Activated gamma-delta T cell treated with Interleukin-2 at 50 U/mL for 16 hours (primary cell): ENCODE results near the gene NUTM2B.
"Not testable (repeated sequence)": the region's sequence is repeated elsewhere in the genome, so short reads cannot be mapped to it uniquely, and the experiment has no call there.

Source experiments
- DNase-seq: peaks from one replicate; pipeline ENCODE4 v3.0.0-alpha.2; 2020

NUTM2B gene, protein sequence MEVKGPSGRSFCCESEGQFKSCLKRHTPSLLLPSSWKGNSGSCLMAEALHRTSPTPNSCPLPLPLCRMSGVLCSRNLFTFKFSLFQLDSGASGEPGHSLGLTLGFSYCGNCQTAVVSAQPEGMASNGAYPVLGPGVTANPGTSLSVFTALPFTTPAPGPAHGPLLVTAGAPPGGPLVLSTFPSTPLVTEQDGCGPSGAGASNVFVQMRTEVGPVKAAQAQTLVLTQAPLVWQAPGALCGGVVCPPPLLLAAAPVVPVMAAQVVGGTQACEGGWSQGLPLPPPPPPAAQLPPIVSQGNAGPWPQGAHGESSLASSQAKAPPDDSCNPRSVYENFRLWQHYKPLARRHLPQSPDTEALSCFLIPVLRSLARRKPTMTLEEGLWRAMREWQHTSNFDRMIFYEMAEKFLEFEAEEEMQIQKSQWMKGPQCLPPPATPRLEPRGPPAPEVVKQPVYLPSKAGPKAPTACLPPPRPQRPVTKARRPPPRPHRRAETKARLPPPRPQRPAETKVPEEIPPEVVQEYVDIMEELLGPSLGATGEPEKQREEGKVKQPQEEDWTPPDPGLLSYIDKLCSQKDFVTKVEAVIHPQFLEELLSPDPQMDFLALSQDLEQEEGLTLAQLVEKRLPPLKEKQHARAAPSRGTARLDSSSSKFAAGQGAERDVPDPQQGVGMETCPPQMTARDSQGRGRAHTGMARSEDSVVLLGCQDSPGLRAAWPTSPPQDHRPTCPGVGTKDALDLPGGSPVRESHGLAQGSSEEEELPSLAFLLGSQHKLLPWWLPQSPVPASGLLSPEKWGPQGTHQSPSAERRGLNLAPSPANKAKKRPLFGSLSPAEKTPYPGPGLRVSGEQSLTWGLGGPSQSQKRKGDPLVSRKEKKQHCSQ

DNA sequence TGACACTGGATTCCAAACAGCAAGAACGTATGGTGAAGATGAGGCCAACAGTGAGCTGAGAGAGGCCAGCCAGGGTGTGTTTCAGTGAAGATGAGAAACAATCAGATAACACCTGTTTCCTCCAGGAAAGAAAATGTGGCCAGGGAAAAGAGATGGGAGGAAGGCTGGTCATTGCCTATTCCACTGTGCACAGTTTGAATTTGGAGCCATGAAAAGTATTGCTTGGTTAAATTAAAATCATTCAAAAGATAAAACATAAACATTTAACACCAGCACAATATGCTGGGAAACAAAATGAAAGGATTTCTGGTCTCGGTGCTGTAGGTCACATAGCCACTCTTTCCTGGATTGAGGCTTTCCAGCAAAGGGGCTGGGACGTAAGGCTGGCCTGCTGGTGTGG is at the start of gene NUTM2B:
Gene NUTM2B, plus strand, starts transcription at position 301 of the 400 bp plus-strand sequence. CDS start 383 bp downstream, outside the sequence.
- not testable (repeated sequence) for DNase-seq

DNA sequence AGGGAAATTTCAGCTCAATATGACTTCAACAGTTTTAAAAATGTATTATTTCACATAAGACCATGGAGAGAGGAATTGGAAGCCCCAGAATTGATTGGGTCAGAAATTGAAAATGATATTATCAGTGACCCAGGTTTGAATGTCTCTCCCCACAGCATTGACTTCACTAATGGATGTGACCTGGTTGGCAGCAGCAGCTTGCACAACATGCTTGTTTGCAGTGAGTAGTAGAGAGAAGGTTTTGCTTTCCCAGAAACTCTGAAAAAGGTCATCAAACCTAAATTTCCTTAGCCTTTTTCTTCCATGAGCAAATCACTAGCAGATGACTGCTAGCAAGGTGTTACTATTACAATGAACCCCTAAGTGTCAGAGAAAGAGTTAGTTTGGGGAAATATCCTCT is 39.7 kb upstream of the NUTM2B start:
- DNase-seq: not testable (repeated sequence)

DNA sequence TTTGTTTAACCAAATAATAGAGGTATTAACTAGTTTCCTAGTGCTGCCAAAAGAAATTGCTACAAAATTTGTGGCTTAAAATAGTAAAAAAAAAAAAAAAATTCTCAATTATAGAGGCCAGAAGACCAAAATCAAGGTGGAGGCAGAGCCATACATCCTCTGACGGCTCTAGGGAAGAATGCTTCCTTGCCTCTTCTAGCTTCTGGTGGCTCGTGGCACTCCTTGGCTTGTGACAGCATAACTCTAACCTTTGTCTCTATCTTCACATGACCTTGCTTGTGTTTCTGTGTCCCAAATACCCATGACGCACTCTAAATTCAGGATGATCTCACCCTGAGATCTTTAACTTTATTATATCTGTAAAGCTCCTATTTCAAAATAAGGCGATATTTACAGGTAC is 38.3 kb upstream of the NUTM2B start:
- not testable (repeated sequence) for DNase-seq

DNA sequence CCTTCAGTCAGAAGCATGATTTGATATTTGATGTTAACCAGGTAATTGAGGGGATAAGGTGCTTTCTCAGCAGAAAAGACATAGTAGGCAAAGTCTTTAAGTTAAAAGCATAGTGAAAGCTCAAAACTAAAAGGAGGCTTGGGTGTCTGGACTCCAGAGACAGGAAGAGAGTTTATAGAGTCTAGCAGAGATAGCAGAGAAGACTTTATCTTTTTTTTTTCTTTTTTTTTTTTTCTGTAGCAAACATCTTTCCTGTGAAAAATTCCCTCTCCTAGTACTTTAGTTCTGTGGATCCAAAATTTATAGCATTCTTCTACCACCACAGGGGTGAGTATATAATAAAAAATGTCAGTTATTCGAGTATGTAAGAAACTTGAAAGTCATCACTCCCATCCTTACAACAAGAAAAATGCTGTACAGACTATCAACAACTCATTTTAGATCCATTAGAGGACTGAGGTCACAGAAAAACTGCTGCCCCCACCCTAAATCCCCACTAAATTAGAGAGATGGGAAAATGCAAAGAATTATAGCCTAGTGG is 33.7 kb upstream of the NUTM2B start:
- DNase-seq: not testable (repeated sequence)

DNA sequence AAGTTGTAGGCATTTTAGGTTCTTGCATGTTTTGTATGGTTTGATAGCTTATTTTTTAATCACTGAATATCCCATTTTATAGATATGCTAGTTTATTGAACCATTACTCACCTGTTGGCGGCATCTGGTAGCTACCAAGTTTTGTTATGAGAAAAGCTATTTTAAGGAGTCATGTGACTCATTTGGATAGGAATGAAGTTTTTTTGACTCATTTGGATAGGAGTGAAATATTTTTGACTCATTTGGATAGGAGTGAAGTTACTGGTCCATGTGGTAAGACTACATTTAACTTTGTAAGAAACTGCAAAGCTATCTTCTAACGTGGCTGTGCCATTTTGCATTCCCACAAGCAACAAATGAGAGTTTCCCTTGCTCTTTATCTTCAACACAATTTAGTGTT is 28.1 kb upstream of the NUTM2B start:
- DNase-seq: not testable (repeated sequence)

DNA sequence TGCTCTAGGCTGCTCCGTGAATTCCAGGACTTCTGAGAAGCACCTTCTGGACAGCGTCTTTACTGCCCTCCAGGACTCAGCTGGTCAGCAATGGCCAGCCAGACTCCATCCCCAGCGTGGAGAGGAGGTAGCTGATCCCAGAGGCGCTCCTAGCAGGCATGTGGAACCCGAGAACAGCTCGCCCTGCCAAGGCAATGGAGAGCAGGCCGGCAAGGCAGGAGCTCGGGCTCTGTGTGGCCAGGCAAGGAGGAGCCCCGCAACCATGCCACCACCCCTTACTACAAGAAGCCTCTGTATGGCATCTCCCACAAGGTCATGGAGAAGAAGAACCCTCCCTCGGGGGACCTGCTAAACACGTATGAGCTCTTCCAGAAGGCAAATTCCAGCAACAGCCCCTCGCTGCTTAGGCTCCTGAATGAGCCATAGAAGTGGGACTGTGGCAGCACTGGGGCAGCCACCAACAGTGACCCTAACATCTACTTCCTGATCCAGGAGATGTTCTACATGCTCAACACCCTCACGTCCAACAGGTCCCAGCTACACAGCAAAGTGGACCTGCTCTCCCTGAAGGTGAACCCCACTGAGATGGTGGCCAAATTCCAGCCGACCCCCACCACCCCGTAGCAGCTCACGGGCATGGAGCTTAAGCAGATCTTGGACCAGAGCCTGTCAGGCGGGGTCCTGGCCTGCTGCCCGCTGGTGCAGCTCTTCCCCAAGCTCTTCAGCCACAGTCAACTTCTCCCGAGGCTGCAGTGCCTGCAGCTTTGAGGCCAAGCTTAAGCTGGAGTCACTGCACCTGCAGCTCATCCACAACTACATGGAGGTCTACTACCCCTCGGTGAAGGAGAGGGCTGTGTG is 19.8 kb upstream of the NUTM2B start:
- DNase-seq: not testable (repeated sequence)

DNA sequence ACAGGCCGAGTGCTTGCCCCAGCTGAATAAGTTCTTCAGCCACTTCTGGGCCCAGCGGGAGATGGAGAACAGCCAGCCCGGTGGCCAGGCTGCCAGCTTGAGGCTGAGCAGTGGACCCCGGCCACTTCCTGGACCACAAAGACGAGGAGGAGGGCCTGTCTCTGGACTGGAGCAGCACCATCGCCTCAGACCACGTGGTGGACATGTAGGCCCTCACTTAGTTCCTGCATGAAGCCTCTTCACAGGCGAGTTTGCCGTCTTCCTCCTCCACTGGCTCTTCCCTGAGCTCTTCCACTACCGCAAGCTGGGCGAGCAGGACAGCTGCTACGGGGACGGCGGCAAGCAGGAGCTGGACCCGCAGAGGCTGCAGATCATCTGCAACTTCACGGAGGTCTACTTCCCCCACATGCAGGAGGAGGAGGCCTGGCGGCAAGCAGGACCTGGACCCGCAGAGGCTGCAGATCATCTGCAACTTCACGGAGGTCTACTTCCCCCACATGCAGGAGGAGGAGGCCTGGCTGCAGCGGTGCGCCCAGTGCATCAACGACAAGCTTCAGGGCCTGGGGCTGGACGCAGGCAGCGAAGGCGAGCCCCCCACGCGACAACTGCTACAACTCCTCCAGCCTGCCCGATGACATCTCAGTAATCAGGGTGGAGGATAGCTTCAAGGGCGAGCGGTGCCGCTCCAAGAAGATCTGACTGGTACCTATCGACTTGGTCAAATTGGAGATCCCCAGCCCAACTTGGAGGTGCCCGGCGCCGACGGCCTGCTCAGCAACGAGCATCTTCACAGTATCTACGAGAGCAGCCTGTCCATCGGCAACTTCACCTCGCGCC is 18.9 kb upstream of the NUTM2B start:
- not testable (repeated sequence) for DNase-seq

DNA sequence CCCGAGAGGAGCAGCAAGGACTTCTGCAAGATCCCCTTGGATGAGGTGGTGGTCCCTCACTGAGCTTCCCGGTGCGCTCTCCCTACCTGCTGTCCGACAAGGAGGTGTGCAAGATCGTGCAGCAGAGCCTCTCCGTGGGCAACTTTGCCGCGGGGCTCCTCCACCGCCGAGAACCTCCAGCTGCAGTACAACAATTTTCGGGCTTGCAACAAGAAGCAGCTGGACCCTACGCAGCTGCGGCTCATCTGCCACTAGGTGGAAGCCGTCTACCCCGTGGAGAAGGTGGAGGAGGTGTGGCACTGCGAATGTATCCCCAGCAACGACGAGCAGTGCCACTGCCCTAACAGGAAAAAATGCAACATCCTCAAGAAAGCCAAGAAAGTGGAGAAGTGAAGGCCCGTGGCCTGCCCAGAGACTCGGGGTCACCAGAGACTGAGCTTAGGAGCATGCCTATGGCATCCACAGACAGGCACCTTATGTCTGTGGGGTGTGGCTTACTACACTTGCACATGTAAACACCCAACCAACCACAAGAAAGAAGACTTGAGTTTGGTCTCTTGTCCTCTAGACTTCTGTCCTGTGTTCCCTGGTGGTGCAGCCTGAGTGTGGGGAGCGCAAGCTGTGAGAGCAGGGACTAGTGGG is 17.9 kb upstream of the NUTM2B start:
- DNase-seq: peak; percentile 60

DNA sequence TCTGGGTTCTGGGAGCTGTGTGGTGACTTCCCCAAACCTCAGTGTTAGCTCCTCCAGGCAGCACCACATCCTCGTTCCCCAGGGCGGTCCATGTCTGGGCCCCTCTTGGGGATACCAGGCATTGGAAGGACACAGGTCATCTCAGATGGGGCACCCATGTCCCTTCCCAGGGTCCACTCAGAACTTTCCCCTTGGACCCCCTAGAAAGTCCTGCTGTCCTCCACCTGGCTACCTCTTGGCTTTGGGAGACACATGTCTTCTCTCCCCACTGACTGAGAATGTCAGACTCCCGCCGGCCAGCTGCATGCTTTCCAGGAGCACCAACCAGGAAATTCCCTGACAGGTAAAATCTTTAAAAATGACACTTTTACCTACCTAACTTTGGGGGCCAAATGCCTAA is 16.4 kb upstream of the NUTM2B start:
- not testable (repeated sequence) for DNase-seq

DNA sequence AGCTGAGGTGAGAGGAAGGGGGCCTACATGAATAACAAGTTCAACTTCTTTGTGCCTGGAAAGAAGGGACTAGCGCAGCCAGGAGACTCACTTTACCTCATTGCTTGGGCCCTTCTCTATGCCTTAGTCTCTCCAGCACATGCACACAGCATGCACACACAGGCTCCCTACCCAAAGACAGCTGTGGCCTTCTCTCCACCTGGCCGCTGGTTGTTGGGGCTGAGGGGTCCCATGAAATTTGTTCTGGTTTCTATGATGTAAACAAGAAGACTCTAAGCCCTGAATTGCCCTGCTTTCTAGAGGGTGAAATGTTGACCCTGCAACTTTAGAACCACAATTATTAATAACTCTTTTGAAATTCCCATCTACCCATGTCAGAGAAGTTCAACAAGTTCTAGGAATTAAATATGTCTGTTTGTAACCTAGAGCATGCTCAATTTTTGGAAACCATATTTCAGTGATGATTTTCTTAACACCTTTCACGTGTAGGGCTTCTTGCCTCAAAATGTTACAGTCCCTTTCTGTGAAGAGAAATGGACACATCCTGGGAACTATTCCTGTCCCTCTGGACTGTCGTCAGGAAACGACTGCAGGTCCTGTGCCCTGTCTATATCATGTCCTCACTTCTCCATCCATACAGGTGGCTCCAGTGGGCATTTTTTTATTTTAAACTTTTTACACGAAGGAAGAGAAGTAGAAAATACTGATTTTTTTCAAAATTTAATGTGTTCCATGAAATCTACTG is 15.4 kb upstream of the NUTM2B start:
- not testable (repeated sequence) for DNase-seq

DNA sequence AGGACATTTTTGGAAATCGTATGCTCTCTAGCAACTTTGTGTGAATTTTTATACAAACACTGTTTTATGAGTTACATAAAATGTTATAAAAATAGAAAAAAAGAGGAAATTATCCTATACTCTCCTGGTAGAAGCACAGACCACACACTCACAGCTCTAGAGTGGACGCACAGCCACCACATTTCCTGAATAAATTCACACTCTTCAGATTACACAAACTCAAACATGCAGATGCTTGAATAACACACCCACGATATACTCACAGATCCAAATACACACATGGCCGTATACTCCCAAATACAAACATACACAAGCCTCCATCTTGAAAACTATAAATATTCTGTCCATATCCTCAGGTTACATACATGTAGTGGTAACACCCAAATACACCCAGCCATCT is 14.2 kb upstream of the NUTM2B start:
- DNase-seq: not testable (repeated sequence)

DNA sequence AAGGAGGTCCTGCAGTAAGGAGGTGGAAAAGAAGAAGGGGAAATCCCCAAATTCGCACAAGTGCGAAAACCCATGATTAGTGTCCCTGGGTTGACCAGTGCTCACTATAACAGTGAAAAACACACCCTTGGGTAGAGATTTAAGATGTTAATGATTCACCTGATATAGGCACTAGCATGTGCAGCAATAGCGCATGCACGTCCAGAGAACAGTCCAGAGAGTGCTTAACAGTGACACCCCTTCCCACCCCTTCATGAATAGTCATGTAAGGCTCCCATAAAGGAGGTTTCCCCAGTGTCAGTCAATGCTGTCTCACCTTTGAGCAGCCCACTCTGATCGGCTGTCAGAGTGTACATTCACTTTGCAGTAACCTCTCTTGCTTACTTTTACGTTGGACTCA is 6.4 kb upstream of the NUTM2B start:
- not testable (repeated sequence) for DNase-seq

DNA sequence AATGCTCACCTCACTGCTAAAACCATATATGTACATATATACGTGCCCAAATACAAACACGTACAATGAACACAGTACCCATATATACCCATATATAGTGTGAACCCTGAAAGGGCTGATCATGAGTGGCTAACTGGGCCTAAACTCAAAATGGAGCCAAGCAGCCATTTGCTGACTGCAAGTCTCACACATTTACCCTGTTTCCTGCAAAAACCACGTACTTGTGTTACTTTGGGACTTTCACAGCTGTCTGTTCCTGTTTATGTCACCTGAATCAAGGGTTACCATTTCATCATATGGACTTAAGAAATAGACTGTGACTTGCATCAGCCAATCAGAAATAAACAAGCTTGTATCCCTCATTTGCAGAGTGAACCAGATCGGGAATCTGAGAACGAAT is 5.9 kb upstream of the NUTM2B start:
- not testable (repeated sequence) for DNase-seq

DNA sequence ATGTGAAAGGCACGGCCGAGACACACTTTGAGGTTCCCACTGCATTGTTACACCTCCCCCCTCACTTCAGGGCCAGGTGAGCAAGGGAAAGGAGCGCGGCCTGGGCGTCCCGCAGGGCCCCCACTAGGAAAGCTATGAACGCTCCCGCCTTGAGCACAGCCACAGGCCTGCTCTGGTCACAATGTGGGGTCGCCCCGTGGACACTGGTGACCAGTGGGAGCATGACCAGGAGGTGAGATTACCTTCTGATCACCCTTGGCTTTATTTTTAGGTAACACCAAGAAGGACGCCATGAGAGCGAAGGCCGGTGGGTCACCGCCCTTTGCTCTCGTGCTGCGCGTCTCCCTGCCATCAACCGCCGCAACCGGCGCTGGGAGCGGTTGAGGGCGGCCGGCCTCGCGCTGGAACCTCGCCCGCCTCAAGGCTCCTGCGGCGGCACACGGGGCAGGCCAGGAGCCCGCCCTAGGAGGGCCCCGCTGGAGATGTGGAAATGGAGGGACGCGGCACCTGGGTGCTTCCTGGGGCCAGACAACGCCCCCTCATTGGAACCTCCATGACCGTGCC is 2.6 kb upstream of the NUTM2B start:
- not testable (repeated sequence) for DNase-seq

DNA sequence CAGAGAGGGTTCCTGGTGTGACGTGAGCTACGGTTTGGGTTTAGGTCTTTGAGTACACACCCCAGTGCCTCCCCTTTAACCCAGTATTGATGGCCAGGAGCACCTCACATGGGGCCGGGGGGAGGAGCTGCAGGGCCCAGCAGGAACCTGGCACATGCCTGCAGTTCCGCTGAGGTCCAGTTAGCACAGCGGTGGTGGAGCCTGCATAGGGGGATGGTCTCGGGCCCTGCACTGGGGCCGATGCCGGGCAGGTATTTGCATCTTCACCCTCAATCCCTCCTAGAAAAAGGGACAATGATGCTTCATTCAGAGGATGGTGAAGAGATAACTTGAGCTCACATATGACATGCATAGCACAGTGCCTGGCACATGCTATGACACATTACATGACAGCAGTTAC is 4.0 kb downstream of the NUTM2B start:
- not testable (repeated sequence) for DNase-seq

DNA sequence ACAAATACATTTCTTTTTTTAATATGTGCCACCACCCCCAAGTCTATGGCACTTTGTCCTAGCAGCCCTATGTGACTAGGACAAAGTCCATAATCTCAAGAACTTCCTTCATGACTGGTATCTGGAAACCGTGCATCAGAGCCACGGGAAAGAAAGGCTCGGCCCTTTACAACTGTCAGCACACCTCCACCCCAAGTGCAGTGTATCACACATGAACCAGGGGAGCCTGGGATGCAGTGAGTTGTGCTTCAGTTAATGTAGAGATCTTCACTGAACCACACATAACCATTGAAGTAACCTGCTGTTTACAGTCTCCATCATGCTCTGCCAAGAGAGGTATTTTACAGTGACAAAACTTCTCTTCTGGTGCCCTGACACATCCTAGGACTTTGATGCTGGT is 11.9 kb downstream of the NUTM2B start:
- DNase-seq: not testable (repeated sequence)

DNA sequence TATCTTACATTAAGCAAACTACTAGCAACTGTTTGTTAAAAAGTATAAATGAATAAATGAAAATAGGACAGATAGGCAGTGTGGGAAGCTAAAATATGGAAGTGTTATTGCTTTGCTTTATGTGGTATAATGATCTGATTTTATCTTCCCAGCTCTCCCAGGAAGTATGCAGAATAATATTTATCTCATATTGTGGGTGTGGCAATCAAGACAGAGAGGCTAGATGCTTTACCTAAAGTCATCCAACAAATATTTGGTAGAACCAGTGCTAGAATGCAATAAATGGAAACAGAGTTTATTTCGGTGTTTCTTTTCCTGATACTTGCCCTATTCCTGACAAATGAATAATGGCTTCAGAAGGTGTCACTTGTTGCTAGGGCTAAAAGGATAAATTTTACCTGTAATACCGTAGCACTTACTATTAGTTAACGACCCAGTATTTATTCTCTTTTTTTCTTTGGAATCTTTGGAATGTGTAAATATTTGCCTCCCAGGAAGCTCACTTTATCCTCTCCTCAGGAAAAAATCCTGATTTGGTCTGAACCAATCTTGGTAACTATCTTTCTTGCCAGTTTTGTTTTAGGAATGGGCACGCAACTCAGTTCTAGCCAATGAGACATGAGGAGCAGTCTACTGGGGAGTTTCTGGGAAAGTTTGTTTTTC is 14.0 kb downstream of the NUTM2B start:
- DNase-seq: not testable (repeated sequence)

DNA sequence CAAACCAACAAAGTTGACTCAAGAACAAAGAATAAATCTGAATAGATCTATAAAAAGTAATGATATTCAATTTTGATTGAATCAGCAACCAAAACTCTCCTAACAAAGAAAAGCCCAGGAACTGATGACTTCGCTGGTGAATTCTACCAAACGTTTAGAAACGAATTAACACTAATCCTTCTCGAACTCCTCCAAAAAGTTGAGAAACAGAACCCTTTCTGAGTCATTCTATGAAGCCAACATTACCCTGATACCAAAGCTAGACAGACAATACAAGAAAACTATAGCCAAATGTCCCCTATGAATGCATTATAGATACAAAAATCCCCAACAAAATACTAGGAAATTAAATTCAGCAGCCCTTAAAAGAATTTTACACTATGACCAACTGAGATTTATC is 17.0 kb downstream of the NUTM2B start:
- not testable (repeated sequence) for DNase-seq

DNA sequence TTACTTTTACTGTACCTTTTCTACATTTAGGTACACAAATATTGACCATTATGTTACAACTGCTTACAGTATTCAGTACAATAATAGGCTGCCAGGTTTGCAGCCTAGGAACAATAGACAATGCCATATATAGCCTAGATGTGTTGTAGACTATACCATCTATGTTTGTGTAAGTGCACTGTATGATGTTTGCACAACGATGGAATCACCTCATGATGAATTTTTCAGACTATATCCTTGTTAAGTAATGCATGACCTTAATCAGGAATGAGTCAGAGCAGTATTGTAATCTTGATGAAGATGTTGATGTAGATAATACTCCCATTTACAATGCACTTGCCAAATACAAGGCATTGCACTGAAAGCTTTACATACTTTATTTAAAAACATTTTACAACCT is 23.6 kb downstream of the NUTM2B start:
- DNase-seq: not testable (repeated sequence)
